Pons (tissue), 1 donor: ENCODE data around the gene HAND1.
"Not testable (repeated sequence)": the region's sequence is repeated elsewhere in the genome, so short reads cannot be mapped to it uniquely, and the experiment has no call there.

Source experiments
- DNase-seq: peaks from one replicate; pipeline ENCODE4 v3.0.0-alpha.2; 2016; ENCODE audit warnings: low spot score

The HAND1 gene

GRCh38 chr5:154478224-154478565 is at the start of gene HAND1:
TSS of gene HAND1 (minus strand) at chr5:154478227. CDS start at chr5:154478008, 219 bp downstream.
- no peak for DNase-seq

GRCh38 chr5:154526231-154527226 is 48.5 kb upstream of the HAND1 start:
- DNase-seq = no peak

- DNase-seq = no peak
These were observed 46.8 kb upstream of the HAND1 start for GRCh38 chr5:154524859-154525258.

- no peak for DNase-seq
These were observed 46.2 kb upstream of the HAND1 start for GRCh38 chr5:154524181-154524580.

- no peak for DNase-seq
These were observed 45.7 kb upstream of the HAND1 start for GRCh38 chr5:154523709-154524108.

- DNase-seq = no peak
These were observed 45.1 kb upstream of the HAND1 start for GRCh38 chr5:154523104-154523503.

GRCh38 chr5:154522284-154522683 is 44.3 kb upstream of the HAND1 start:
- no peak for DNase-seq

GRCh38 chr5:154521756-154522155 is 43.7 kb upstream of the HAND1 start:
- DNase-seq = no peak

GRCh38 chr5:154520861-154521453 is 42.9 kb upstream of the HAND1 start:
- DNase-seq = no peak

- DNase-seq = no peak
These were observed 41.3 kb upstream of the HAND1 start for GRCh38 chr5:154519359-154519758.

GRCh38 chr5:154518438-154518867 is 40.4 kb upstream of the HAND1 start:
- DNase-seq = no peak

- DNase-seq = no peak
These were observed 39.9 kb upstream of the HAND1 start for GRCh38 chr5:154517810-154518437.

GRCh38 chr5:154517181-154517580 is 39.2 kb upstream of the HAND1 start:
- DNase-seq = no peak

GRCh38 chr5:154516475-154516874 is 38.4 kb upstream of the HAND1 start:
- DNase-seq = no peak

GRCh38 chr5:154515488-154515887 is 37.5 kb upstream of the HAND1 start:
- DNase-seq = not testable (repeated sequence)

- no peak for DNase-seq
These were observed 36.3 kb upstream of the HAND1 start for GRCh38 chr5:154514331-154514730.

- no peak for DNase-seq
These were observed 35.6 kb upstream of the HAND1 start for GRCh38 chr5:154513669-154514084.

- DNase-seq = no peak
These were observed 34.0 kb upstream of the HAND1 start for GRCh38 chr5:154511984-154512383.

GRCh38 chr5:154509784-154510555 is 31.9 kb upstream of the HAND1 start:
- no peak for DNase-seq

GRCh38 chr5:154508114-154508513 is 30.1 kb upstream of the HAND1 start:
- DNase-seq = no peak

- no peak for DNase-seq
These were observed 28.7 kb upstream of the HAND1 start for GRCh38 chr5:154506716-154507080.

- DNase-seq = no peak
These were observed 28.2 kb upstream of the HAND1 start for GRCh38 chr5:154506049-154506715.
